ENCODE results near the gene IFI44L.

IFI44L gene

GRCh38 chr1:78591971-78592370, 28.3 kb upstream of the IFI44L start:
- Histone ChIP-seq H3K27me3 (no peaks in the 10 kb centered on the region), H3K4me3 (ENCODE audit: low read depth, low read length) (no peak overlapping the region), H3K4me1 (no peaks in the 10 kb centered on the region), H3K36me3 (no peaks in the 10 kb centered on the region), H3K9me3 (no peaks in the 10 kb centered on the region)
- no peak for TF ChIP-seq CTCF (IDR thresholded peaks at IDR 0.05; ENCODE audit: low read depth, low read length)
- no peak for DNase-seq

GRCh38 chr1:78599294-78599693, 21.0 kb upstream of the IFI44L start:
- Histone ChIP-seq H3K27me3 (no peaks in the 10 kb centered on the region), H3K4me3 (ENCODE audit: low read depth, low read length) (no peak overlapping the region), H3K4me1 (no peaks in the 10 kb centered on the region), H3K9me3 (no peaks in the 10 kb centered on the region), H3K36me3 (no peaks in the 10 kb centered on the region)
- no peak for TF ChIP-seq CTCF (IDR thresholded peaks at IDR 0.05; ENCODE audit: low read depth, low read length)
- DNase-seq: no peak

GRCh38 chr1:78601068-78601467, 19.2 kb upstream of the IFI44L start:
- DNase-seq: no peak
- Histone ChIP-seq H3K4me1 (no peaks in the 10 kb centered on the region), H3K36me3 (no peaks in the 10 kb centered on the region), H3K4me3 (ENCODE audit: low read depth, low read length) (no peak overlapping the region), H3K9me3 (no peaks in the 10 kb centered on the region), H3K27me3 (no peaks in the 10 kb centered on the region)
- TF ChIP-seq CTCF (IDR thresholded peaks at IDR 0.05; ENCODE audit: low read depth, low read length): no peak

GRCh38 chr1:78603206-78603605, 17.0 kb upstream of the IFI44L start:
- no peak for DNase-seq
- no peak for TF ChIP-seq CTCF (IDR thresholded peaks at IDR 0.05; ENCODE audit: low read depth, low read length)
- Histone ChIP-seq H3K9me3 (no peaks in the 10 kb centered on the region), H3K4me1 (no peaks in the 10 kb centered on the region), H3K4me3 (ENCODE audit: low read depth, low read length) (no peak overlapping the region), H3K36me3 (no peaks in the 10 kb centered on the region), H3K27me3 (no peaks in the 10 kb centered on the region)

GRCh38 chr1:78604643-78605042, 15.6 kb upstream of the IFI44L start:
- H3K4me3 ChIP-seq (ENCODE audit: low read depth, low read length): no peak overlapping the region
- H3K4me1 ChIP-seq: no peaks in the 10 kb centered on the region
- H3K36me3 ChIP-seq: no peaks in the 10 kb centered on the region
- DNase-seq: no peak
- no peak for TF ChIP-seq CTCF (IDR thresholded peaks at IDR 0.05; ENCODE audit: low read depth, low read length)
- no peaks in the 10 kb centered on the region for H3K9me3 ChIP-seq
- H3K27me3 ChIP-seq: no peaks in the 10 kb centered on the region

- no peaks in the 10 kb centered on the region for H3K36me3 ChIP-seq
- no peak for DNase-seq
- H3K4me1 ChIP-seq: no peaks in the 10 kb centered on the region
- TF ChIP-seq CTCF (IDR thresholded peaks at IDR 0.05; ENCODE audit: low read depth, low read length): no peak
- no peak overlapping the region for H3K4me3 ChIP-seq (ENCODE audit: low read depth, low read length)
- no peaks in the 10 kb centered on the region for H3K9me3 ChIP-seq
- no peaks in the 10 kb centered on the region for H3K27me3 ChIP-seq
Measured at GRCh38 chr1:78606274-78606673, 14.0 kb upstream of the IFI44L start.
